GM19035 (cell line): ENCODE results near the gene DUSP8.
"Not testable (repeated sequence)": the region's sequence is repeated elsewhere in the genome, so short reads cannot be mapped to it uniquely, and the experiment has no call there.

Experiments
- ATAC-seq: cut with Tn5 transposase; IDR thresholded peaks from one replicate; pipeline ENCODE4 v1.9.1; 2021; ENCODE audit not compliant: unreplicated experiment

DUSP8 gene

GRCh38 chr11:1572197-1573076, at the start of gene DUSP8:
DUSP8 (minus strand) TSS chr11:1572271; CDS start chr11:1565826, 6,445 bp downstream.
- peak; percentile 57 for ATAC-seq

DNA sequence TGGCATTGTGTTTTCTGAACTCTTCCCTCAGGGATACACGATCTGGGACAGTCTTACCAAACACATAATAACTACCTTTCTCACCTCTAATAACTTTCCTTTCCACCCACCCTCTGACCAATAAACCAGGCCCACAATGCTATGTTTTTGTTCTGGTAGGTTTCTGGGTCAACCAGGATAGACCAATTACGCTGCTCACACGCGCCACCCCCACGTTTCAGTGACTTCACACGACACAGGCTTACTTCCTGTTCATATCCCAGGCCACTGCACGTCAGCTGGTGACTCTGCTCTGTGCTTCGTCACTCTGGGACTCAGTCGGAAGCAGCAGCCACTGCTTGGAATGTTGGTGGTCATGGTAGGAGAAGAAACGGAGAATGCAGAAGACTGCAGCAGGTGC, 47.4 kb upstream of the DUSP8 start:
- no peak for ATAC-seq

GRCh38 chr11:1618231-1618630, 46.2 kb upstream of the DUSP8 start:
- ATAC-seq = no peak

GRCh38 chr11:1608363-1608762, 36.3 kb upstream of the DUSP8 start, which contains the start of gene KRTAP5-3:
KRTAP5-3 (minus strand) TSS chr11:1608463; CDS start chr11:1608385, 78 bp downstream.
- no peak for ATAC-seq

- ATAC-seq = not testable (repeated sequence)
These were observed 35.8 kb upstream of the DUSP8 start for GRCh38 chr11:1607901-1608300.

DNA sequence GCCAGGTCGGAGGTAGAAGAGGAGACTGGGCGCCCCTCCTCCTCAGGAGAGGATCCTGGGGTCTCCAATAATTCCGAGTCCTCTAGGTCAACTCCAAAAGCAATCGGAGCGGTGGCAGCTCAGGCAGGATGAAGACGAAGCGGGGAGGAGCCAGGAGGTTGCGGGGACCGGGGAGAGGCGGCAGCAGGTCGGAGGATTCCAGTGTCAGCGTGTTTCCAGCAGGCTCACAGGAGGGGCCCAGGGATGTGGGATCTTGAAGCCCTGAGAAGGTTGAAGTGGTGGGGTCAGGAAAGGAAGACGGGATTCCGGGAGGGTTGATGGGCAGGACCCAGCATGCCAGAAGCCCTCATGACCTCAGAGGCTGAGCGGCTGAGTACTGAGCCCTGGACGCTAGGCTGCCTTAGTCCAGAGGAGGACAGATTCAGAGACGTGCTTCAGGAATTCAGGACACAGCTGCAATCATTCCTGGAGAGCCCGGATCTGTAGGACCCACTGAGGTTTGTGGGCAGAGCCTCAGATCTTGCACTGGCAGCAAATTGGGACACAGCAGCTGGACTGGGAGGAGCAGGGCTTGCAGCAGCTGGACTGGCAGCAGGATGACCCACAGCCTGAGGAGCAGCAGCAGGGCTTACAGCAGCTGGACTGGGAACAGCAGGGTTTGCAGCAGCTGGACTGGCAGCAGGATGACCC, 35.2 kb upstream of the DUSP8 start:
- not testable (repeated sequence) for ATAC-seq

DNA sequence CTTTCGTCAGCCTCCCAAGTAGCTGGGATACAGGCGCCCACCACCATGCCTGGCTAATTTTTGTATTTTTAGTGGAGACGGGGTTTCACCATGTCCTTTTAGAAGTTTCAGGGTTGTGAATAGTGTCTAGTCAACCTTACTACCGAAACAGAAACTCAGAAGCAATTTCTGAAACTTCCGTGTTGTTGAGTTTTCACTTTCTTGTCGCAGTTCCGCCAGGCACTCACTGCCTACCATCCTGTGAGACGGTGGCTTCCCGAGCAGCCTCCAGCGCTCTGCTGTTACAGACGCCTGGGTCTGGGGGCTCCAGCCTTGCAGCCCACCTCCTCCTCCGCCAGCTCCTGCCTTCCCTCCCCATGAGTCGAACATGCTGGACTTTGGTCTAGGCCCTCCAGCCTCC, 33.9 kb upstream of the DUSP8 start:
- ATAC-seq = peak; percentile 75

DNA sequence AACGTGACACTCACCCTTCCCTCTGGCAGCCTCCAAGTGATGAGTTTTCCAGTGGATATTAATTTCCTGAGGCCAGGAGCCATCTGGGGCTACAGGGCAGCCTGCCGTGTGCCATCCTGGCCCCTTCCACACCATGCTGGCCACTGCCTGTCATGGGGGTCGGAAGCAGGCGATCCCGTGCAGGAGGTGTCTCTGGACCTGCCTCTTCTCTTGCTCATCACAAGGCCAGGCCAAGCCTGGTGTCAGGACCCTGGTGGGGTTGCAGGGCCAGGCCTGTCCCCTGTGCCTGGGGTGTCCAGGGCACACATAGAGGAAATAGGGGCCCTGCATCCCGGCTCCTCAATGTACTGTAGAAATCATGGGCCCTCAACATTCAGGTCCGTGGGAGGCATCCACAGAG, 32.6 kb upstream of the DUSP8 start:
- no peak for ATAC-seq

- no peak for ATAC-seq
These were observed 32.1 kb upstream of the DUSP8 start for GRCh38 chr11:1604181-1604580.

- no peak for ATAC-seq
These were observed 31.6 kb upstream of the DUSP8 start for GRCh38 chr11:1603629-1604028.

DNA sequence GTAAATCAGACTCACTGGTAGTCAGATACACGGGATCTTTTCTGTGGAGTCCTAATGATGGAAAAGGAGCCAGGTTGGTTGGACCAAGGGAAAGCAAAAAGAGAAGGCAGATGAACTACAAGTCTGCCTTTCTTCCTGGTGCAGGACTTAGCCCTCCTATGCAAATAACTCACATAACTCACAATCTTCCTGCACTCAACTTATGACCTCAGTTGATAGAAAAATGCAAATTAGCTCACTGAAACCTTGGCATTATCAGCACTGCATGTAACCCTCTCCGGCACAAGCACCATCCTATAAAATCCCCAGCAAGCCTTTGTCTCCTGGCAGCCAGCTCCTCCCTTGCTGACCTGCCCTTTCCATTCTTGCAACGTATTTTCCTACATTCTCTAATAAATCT, 29.6 kb upstream of the DUSP8 start:
- not testable (repeated sequence) for ATAC-seq

DNA sequence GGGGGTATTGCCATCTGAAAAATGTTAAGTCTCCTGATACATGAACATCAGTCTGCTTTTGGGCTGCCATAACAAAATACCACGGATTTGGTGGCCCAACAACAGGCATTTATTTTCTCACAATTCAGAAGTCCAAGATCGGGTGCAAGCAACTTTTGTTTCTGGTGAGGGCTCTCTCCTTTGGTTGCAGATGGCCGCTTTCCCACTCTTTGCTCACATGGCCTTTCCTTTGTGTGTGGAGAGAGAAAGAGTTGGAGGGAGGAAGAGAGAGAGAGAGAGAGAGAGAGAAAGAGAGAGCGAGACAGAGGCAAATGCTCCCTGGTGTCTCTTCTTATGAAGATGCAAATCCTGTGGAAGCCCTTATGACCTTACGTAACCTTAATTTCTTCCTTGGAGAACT, 28.6 kb upstream of the DUSP8 start:
- no peak for ATAC-seq

- ATAC-seq = no peak
These were observed 26.7 kb upstream of the DUSP8 start for GRCh38 chr11:1598816-1599215.

DNA sequence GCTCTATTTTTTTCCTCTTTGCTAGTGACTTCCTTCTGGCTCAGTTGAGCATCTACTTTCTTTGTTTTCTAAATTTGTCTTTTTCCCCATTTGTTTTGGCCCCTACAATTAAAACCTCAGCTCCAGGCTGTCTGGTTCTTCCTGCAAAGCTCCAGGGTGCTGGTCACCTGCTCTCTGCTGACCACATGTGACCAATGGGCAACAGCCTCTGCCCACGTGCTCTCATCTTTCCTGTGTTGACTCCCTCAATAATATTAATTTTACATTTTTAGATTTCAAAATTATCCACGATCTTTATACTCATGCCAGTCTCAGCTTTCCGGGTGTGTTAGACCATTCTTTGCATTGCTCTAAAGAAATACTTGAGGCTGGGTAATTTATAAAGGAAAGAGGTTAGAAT, 26.3 kb upstream of the DUSP8 start:
- not testable (repeated sequence) for ATAC-seq

DNA sequence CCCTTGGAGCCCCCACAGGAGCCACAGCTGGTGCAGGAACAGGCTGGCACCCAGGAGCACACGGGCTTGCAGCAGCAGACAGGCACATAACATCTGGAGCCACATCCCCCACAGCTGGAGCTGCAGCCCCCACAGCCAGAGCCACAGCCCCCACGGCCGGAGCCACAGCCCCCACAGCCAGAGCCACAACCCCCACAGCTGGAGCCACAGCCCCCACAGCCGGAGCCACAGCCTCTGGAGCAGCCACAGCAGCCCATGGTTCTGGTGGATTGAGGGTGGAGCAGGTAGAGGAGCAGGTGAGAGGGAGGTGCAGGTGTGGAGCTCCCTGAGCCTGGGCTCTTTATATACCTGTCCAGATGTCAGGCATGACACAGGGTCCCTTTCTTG, 25.9 kb upstream of the DUSP8 start, which contains the start of gene KRTAP5-2:
Gene KRTAP5-2, minus strand, starts transcription at position 301 of the 387 bp plus-strand sequence. Its CDS starts 44 bp downstream, at position 257.
- ATAC-seq = no peak

DNA sequence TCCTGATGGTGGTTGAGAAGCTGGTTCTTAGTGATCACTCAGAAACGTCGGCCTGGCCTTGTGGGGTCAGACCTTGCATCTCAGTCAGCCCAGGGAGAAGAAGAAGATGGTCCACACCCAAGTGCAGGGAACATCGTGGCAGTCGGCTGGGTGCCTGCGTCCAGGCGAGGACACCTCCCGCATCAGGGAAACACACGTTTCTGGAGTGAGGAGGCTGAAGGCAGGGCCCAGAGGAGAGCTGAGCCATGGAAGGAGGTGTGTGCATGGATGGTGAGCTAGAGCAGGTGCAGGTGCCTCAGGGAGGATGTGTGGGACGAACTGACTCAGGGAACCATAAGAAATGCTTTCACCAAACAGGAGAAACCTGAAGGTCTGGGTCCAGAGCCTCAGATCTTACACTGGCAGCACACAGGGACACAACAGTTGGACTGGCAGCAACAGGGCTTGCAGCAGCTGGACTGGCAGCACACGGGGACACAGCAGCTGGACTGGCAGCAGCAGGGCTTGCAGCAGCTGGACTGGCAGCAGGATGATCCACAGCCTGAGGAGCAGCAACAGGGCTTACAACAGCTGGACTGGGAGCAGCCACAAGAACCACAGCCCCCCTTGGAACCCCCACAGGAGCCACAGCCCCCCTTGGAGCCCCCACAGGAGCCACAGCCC, 25.4 kb upstream of the DUSP8 start:
- no peak for ATAC-seq

- not testable (repeated sequence) for ATAC-seq
These were observed 24.6 kb upstream of the DUSP8 start for GRCh38 chr11:1596576-1597121.

DNA sequence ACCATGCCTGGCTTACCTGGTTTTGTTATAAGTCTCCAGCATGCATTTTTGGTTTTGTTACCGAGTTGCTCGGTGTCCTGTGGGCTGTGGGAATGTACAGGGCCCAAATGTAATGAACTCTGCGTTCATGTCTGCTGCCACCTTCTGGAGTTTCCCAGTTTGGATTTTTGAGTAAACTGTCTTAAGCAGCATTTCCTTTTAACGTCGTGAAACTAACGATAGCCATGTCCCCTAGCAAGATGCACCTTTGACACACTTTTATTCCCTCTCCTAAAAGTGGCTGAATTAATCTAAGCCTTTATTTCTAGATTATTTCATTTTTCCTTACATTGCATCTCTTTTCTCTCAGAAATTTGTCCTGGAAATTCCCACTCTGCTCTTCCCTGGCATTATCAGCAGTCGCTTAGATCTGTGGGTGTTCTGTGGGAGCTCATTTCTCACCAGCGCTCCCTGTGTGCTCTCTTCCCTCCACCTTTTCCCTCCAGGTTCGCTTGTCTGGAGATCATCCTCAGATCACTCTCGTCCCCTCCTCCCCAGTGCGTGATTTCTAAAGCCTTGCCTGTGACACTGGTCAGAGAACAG, 24.0 kb upstream of the DUSP8 start:
- ATAC-seq = not testable (repeated sequence)

GRCh38 chr11:1592628-1593027, 20.6 kb upstream of the DUSP8 start:
- ATAC-seq = no peak

- ATAC-seq = no peak
These were observed 17.9 kb upstream of the DUSP8 start for GRCh38 chr11:1589996-1590395.
